B cell (primary cell): ENCODE measurements around the gene MAPK1. TPM values are rescaled to one million over a fixed set of nuclear protein-coding genes. Genes with fewer than 3 reads are reported as not detected.
"Not testable (repeated sequence)": the region's sequence is repeated elsewhere in the genome, so short reads cannot be mapped to it uniquely, and the experiment has no call there.

ENCODE experiments used
- ATAC-seq: fragments of 200-7000 bp; cut with Tn5 transposase; one replicate; pipeline ENCODE4 v1.10.0; 2021; ENCODE audit warnings: low read depth, mild to moderate bottlenecking, moderate number of reproducible peaks, moderate library complexity
- CTCF ChIA-PET: fragments of 350-600 bp; sonication (Branson Sonifier 250); formaldehyde crosslinking; loops from one replicate; lab custom pipeline; 2021; ENCODE audit warnings: antibody characterized with exemption, inconsistent platforms; lab: Charles Lee
- POLR2A ChIA-PET: fragments of 350-600 bp; sonication (Branson Sonifier 250); formaldehyde crosslinking; loops from one replicate; lab custom pipeline; 2021; ENCODE audit warnings: antibody characterized with exemption; lab: Charles Lee
- DNase-seq: peaks from one replicate; pipeline ENCODE4 v3.0.0; 2013
- H2AFZ ChIP-seq: 2 replicates; pipeline ENCODE4 v1.6.1; 2012; ENCODE audit warnings: mild to moderate bottlenecking, low read depth, low read length; ENCODE audit not compliant: insufficient read depth, poor library complexity, severe bottlenecking
- H3K27ac ChIP-seq, 2 donors: 1 replicate in 1 of 2; 2 replicates in 1 of 2; pipeline ENCODE4 v1.5.1; 2012 to 2013; ENCODE audit warnings: low read length in 2 of 2, mild to moderate bottlenecking in 2 of 2, moderate library complexity in 1 of 2
- H3K27me3 ChIP-seq, 4 experiments: fragments of 200-600 bp in 1 of 4; sonication (generic) in 1 of 4; replicated peaks in 1 of 4; 1 replicate in 2 of 4; 2 replicates in 2 of 4; pipeline versions ENCODE4 v1.6.1 to v1.7.0; 2013 to 2016; ENCODE audit warnings: low read length in 3 of 4, mild to moderate bottlenecking in 2 of 4, mixed read lengths in 1 of 4, moderate library complexity in 1 of 4; ENCODE audit not compliant: insufficient read depth in 4 of 4, control insufficient read depth in 3 of 4; ENCODE audit errors: control extremely low read depth in 1 of 4
- H3K36me3 ChIP-seq, 2 experiments: replicated peaks in 1 of 2; 1 replicate in 1 of 2; 2 replicates in 1 of 2; pipeline versions ENCODE4 v1.6.1 to v1.7.1; 2013; ENCODE audit warnings: low read length in 1 of 2; ENCODE audit not compliant: insufficient read depth in 2 of 2, control insufficient read depth in 1 of 2; ENCODE audit errors: control extremely low read depth in 1 of 2, extremely low read depth in 1 of 2
- H3K4me1 ChIP-seq, 2 donors: fragments of 200-600 bp in 1 of 2; sonication (generic) in 1 of 2; 1 replicate in 1 of 2; 2 replicates in 1 of 2; pipeline versions ENCODE4 v1.5.1 to v1.6.1; 2013 to 2017; ENCODE audit warnings: low read length in 2 of 2; ENCODE audit not compliant: control insufficient read depth in 2 of 2, insufficient read depth in 2 of 2
- H3K4me2 ChIP-seq: replicated peaks from 2 replicates; pipeline ENCODE3; 2012; ENCODE audit warnings: mild to moderate bottlenecking, low read depth, low read length; ENCODE audit not compliant: poor library complexity, severe bottlenecking
- H3K4me3 ChIP-seq, 5 experiments: fragments of 200-600 bp in 1 of 5; sonication (generic) in 1 of 5; 1 replicate in 3 of 5; 2 replicates in 2 of 5; pipeline versions ENCODE4 v1.5.1 to v1.7.0; 2011 to 2016; ENCODE audit warnings: low read length in 4 of 5, mild to moderate bottlenecking in 4 of 5, low read depth in 2 of 5, control low read depth in 1 of 5, moderate library complexity in 1 of 5; ENCODE audit not compliant: insufficient read depth in 1 of 5; ENCODE audit errors: control extremely low read depth in 1 of 5, extremely low read depth in 1 of 5
- H3K79me2 ChIP-seq: fragments of 200-600 bp; sonication (generic); one replicate; pipeline ENCODE4 v1.6.0; 2016; ENCODE audit warnings: low read length; ENCODE audit not compliant: control insufficient read depth, insufficient read depth
- H3K9ac ChIP-seq: fragments of 200-600 bp; sonication (generic); 2 replicates; pipeline ENCODE4 v1.6.1; 2017; ENCODE audit warnings: mild to moderate bottlenecking, low read length, moderate library complexity
- H3K9me3 ChIP-seq, 3 donors: one replicate each; pipeline versions ENCODE4 v1.6.1 to v1.7.1; 2013; ENCODE audit warnings: low read length in 2 of 3; ENCODE audit not compliant: control insufficient read depth in 2 of 3, insufficient read depth in 1 of 3; ENCODE audit errors: control extremely low read depth in 1 of 3
- H4K20me1 ChIP-seq: 2 replicates; pipeline ENCODE4 v1.6.0; 2012; ENCODE audit warnings: mild to moderate bottlenecking, low read length; ENCODE audit not compliant: insufficient read depth, control insufficient read depth, poor library complexity, severe bottlenecking
- H3K27ac Mint-ChIP-seq: one replicate; pipeline ENCODE4 v1.8.0; 2021; ENCODE audit warnings: mixed read lengths
- H3K27me3 Mint-ChIP-seq: one replicate; pipeline ENCODE4 v1.8.0; 2021; ENCODE audit warnings: mixed read lengths
- H3K4me1 Mint-ChIP-seq: one replicate; pipeline ENCODE4 v1.8.0; 2021; ENCODE audit warnings: mixed read lengths
- H3K4me3 Mint-ChIP-seq: one replicate; pipeline ENCODE4 v1.8.0; 2021; ENCODE audit warnings: mixed read lengths
- H3K9me3 Mint-ChIP-seq: one replicate; pipeline ENCODE4 v1.8.0; 2022; ENCODE audit warnings: mixed read lengths; ENCODE audit not compliant: insufficient read depth
- EZH2 ChIP-seq: IDR thresholded peaks from 2 replicates; pipeline ENCODE4 v1.6.1; 2012; ENCODE audit warnings: borderline replicate concordance, low read depth, mild to moderate bottlenecking, moderate library complexity, low read length; ENCODE audit not compliant: insufficient read depth, poor library complexity, severe bottlenecking
- WGBS: methylation state at CpG from one replicate; pipeline ENCODE4 v1.1.5; 2013; ENCODE audit warnings: missing lambda C conversion rate; ENCODE audit not compliant: insufficient coverage; 5-methylcytosine and 5-hydroxymethylcytosine counted together
- intact Hi-C: fragments of 100-400 bp; cut with micrococcal nuclease; formaldehyde crosslinking; loops from one replicate; pipeline ENCODE4 v1.10.0; 2022
- polyA plus RNA-seq: library from polyadenylated mRNA; depleted of rRNA; stranded (reverse); fragments of >200 nt; gene quantifications from 2 replicates; pipeline ENCODE4 v1.2.3, GENCODE V29; 2012
- total RNA-seq, 2 donors: library from RNA; stranded (reverse); fragments of 120-200 nt in 1 of 2; gene quantifications; 1 replicate in 1 of 2; 2 replicates in 1 of 2; pipeline versions ENCODE4 v1.2.3 to v1.2.4, GENCODE V29; 2013 to 2022
- TF ChIP-seq, protein P1 (sequence below): fragments of 200-600 bp; IDR thresholded peaks from one replicate; pipeline ENCODE4 v1.8.0; 2022; ENCODE audit warnings: antibody characterized with exemption, mild to moderate bottlenecking

Gene MAPK1
- total and polyA plus RNA-seq, 2 donors (not counting 1 experiment from before 2014, with no cell fraction given), result 24.0 to 155 TPM

DNA sequence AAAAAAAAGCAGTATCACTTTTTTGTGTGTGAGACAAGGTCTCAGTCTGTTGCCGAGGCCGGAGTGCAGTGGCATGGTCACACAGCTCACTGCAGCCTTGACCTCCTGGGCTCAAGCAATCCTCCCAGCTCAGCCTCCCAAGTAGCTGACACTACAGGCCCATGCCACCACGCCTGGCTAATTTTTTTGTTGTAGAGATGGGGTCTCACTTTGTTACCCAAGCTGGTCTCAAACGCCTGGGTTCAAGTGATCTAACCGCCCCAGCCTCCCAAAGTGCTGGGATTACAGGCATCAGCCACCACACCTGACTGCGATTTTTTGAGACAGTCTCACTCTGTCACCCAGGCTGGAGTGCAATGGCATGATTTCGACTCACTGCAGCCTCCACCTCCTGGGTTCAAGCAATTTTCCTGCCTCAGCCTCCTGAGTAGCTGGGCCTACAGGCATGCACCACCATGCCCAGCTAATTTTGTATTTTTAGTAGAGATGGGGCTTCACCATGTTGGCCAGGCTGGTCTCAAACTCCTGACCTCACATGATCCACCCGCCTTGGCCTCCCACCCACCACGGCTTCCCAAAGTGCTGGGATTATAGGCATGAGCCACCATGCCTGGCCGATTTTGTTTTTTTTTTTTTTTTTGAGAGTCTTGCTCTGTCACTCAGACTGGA, 147.1 kb downstream of the MAPK1 start:
- H3K4me3 Mint-ChIP-seq, H3K27ac Mint-ChIP-seq, intact Hi-C loops, H3K4me2 ChIP-seq, H3K27ac ChIP-seq, H3K9me3 ChIP-seq, H3K27me3 Mint-ChIP-seq, H3K27me3 ChIP-seq, DNase-seq, H3K9me3 Mint-ChIP-seq, H3K36me3 ChIP-seq, H3K4me3 ChIP-seq, H2AFZ ChIP-seq, ATAC-seq, H3K9ac ChIP-seq: not testable (repeated sequence)
- H3K4me1 Mint-ChIP-seq, result peaks cover 19% of the 10 kb centered on the region
- ChIA-PET POLR2A (interaction anchor here (0.7 kb wide), 1 partner anchor 313 kb away, joined by 4 read pairs; no protein-coding TSS in a partner anchor), CTCF (interaction anchor here (0.8 to 5.2 kb wide), 2 partner anchors 218 to 252 kb away, joined by 3 to 18 read pairs; no protein-coding TSS in a partner anchor)
- 100% methylated on average over 3 of the region's 10 CpGs for WGBS
- peaks cover 14% of the 10 kb centered on the region for H4K20me1 ChIP-seq
- peaks cover 47% of the 10 kb centered on the region for H3K79me2 ChIP-seq
- H3K4me1 ChIP-seq, result peaks cover 10 to 12% of the 10 kb centered on the region in 2 donors

DNA sequence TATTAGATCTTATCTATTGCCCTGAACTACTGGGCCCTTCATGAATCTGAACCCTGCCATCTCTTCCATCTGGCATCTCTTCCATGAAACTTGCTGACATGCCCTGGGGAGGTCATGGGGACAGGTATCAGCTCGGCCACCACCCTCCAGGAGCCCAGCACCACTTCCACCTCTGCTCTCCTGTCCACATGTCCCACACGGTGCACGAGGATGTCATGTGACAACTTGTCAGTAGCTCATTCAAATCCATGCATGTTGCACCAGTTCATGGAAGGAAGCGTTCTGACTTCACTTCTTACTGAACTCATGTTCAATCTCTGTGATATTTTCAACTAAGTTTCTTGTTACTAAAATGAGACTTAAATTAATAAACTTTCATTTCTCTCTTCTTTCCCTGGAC, 148.4 kb downstream of the MAPK1 start:
- Mint-ChIP-seq H3K27ac (peak overlapping the region; percentile 72), H3K4me1 (peaks cover 17% of the 10 kb centered on the region), H3K4me3 (peak overlapping the region; percentile 40), H3K27me3 (no peaks in the 10 kb centered on the region), H3K9me3 (no peaks in the 10 kb centered on the region)
- H3K4me1 ChIP-seq, result peaks cover 10 to 12% of the 10 kb centered on the region in 2 donors
- TF ChIP-seq, protein P1, sequence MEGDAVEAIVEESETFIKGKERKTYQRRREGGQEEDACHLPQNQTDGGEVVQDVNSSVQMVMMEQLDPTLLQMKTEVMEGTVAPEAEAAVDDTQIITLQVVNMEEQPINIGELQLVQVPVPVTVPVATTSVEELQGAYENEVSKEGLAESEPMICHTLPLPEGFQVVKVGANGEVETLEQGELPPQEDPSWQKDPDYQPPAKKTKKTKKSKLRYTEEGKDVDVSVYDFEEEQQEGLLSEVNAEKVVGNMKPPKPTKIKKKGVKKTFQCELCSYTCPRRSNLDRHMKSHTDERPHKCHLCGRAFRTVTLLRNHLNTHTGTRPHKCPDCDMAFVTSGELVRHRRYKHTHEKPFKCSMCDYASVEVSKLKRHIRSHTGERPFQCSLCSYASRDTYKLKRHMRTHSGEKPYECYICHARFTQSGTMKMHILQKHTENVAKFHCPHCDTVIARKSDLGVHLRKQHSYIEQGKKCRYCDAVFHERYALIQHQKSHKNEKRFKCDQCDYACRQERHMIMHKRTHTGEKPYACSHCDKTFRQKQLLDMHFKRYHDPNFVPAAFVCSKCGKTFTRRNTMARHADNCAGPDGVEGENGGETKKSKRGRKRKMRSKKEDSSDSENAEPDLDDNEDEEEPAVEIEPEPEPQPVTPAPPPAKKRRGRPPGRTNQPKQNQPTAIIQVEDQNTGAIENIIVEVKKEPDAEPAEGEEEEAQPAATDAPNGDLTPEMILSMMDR, result no peak
- TF ChIP-seq EZH2, result no peak
- peak overlapping the region; percentile 26 for H3K9ac ChIP-seq
- H3K79me2 ChIP-seq, result peaks cover 38% of the 10 kb centered on the region
- H3K4me2 ChIP-seq, result peak overlapping the region; percentile 51
- POLR2A ChIA-PET, result no interaction called here
- peak overlapping the region in 1 of 5 experiments; percentile 2 for H3K4me3 ChIP-seq
- no peaks in the 10 kb centered on the region for H3K36me3 ChIP-seq
- 70% methylated on average over 1 of the region's 4 CpGs for WGBS
- ATAC-seq, result no peak
- no peaks in the 10 kb centered on the region for H3K27me3 ChIP-seq
- CTCF ChIA-PET, result interaction anchor here (0.8 to 5.2 kb wide), 2 partner anchors 219 to 234 kb away, joined by 3 to 18 read pairs; partner anchors contain the start of gene PPM1F
- no peak for DNase-seq
- no peaks in the 10 kb centered on the region for H3K9me3 ChIP-seq
- peak overlapping the region in 1 of 2 donors; percentile 64 for H3K27ac ChIP-seq
- H2AFZ ChIP-seq, result no peak overlapping the region
- H4K20me1 ChIP-seq, result peaks cover 12% of the 10 kb centered on the region
- intact Hi-C loops, result no loop called here
